GM21825 (cell line): ENCODE data around the gene CACNA1C.
"Not testable (repeated sequence)": the region's sequence is repeated elsewhere in the genome, so short reads cannot be mapped to it uniquely, and the experiment has no call there.

Experiments
- ATAC-seq: cut with Tn5 transposase; IDR thresholded peaks from one replicate; pipeline ENCODE4 v1.9.1; 2021; ENCODE audit warnings: mild to moderate bottlenecking, moderate library complexity; ENCODE audit not compliant: unreplicated experiment

Gene CACNA1C

GRCh38 chr12:2675776-2676175, 623.0 kb downstream of the CACNA1C start:
- ATAC-seq: no peak

DNA sequence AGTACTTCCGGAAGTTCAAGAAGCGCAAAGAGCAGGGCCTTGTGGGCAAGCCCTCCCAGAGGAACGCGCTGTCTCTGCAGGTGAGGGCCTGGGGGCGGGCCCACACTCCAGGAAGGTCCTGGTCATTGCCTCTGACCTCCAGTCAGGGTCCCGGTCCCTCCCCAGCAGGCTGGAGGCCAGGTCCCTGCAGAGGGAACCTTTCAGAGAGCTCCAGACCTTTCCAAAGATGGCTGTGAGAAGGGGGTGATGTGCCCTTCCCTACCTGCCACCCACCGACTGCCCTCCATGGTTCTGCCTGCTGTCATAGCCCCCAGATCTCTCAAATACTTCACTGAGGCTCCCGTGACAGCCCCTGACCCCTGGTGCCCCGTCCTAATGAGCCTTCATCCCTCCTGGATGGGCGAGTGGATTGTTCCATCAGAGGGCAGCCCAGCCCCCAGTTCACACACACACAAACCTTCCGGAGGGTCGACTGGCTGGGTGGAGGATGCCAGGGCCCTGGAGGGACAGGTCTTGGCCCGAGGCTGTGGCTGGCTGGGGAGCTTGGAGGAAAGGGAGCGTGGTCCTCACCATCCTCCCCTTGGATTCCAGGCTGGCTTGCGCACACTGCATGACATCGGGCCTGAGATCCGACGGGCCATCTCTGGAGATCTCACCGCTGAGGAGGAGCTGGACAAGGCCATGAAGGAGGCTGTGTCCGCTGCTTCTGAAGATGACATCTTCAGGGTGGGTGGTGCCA, 624.5 kb downstream of the CACNA1C start:
- no peak for ATAC-seq

GRCh38 chr12:2678426-2678825, 625.6 kb downstream of the CACNA1C start:
- no peak for ATAC-seq

DNA sequence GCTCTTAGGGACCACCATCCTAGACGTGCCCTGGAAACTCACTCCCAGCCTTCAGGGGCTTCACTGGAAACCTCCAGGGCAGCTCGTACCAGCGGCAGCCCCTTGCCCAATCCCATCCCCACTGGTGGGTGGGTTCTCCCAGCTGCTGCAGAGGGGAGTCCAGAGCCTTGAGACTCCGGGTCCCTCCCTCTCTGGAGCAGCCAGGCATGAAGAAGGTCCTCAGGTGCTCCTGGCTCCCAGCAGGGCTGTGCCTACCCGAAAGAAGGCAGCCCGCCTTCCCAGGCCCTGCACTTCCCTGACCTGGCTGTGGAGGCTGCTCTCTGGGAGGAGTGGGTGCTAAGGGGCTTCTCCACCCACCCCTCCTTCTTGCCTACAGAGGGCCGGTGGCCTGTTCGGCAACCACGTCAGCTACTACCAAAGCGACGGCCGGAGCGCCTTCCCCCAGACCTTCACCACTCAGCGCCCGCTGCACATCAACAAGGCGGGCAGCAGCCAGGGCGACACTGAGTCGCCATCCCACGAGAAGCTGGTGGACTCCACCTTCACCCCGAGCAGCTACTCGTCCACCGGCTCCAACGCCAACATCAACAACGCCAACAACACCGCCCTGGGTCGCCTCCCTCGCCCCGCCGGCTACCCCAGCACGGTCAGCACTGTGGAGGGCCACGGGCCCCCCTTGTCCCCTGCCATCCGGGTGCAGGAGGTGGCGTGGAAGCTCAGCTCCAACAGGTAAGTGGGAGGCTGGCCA, 626.5 kb downstream of the CACNA1C start:
- ATAC-seq: no peak

- no peak for ATAC-seq
These were observed 627.3 kb downstream of the CACNA1C start for GRCh38 chr12:2679816-2680675.

DNA sequence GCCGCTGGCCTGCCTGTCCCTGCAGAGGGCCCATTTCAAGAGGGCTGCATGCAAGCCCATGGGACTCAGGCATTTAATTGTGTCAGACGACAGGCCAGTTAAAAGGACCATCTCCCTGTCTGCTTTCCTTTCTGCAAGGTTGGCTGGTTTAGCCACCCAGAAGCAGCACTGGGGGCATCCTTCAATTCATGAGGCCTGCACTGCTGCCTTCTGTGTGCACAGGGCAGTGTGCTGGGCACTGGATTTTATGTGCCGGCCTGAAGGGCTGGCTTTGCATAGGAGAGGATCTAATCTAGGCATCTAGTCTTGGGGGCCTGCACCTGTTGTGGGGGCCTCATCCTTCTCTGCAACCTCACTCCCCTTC, 627.9 kb downstream of the CACNA1C start:
- ATAC-seq: no peak

DNA sequence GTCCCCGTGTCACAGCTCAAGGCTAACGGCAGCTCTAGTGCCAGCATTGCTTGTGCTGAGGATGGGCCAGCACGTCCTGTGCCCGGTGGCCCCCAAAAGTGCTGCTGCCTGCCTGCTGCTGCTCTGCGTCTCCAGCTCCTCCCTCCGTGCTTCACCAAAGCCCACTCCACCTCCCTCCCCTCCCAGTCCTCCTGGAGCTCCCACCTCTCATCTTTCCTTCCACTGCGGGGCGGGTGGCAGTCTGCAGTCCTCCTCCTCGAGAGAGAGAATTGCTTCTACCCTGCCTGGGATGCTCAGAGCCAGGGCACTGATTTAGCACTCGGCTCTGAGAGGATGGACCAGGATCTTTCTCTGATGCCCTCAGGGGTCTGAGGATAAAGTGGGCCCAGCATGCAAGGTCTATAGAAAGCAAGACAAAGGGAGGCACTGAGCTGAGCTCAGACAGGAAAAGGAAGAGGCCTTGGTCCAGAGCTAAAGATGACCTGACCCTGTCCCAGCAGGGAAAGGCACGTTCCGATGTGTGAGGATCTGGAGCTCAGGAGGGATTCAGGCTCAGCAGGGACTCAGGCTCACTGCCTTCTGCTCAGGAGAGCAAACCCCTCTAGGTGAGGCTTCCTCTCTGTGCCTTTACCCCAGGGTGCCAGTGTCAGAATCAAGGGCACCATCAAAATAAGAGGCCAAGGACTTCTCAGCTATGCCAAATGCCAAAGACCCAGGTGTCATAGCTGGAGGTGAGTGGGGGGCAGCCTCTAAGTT, 628.8 kb downstream of the CACNA1C start:
- ATAC-seq: no peak

GRCh38 chr12:2682296-2683251, 629.8 kb downstream of the CACNA1C start:
- no peak for ATAC-seq

- no peak for ATAC-seq
These were observed 630.7 kb downstream of the CACNA1C start for GRCh38 chr12:2683283-2684025.

- ATAC-seq: not testable (repeated sequence)
These were observed 631.2 kb downstream of the CACNA1C start for GRCh38 chr12:2684026-2684325.

GRCh38 chr12:2685620-2686279, 633.0 kb downstream of the CACNA1C start:
- ATAC-seq: not testable (repeated sequence)

DNA sequence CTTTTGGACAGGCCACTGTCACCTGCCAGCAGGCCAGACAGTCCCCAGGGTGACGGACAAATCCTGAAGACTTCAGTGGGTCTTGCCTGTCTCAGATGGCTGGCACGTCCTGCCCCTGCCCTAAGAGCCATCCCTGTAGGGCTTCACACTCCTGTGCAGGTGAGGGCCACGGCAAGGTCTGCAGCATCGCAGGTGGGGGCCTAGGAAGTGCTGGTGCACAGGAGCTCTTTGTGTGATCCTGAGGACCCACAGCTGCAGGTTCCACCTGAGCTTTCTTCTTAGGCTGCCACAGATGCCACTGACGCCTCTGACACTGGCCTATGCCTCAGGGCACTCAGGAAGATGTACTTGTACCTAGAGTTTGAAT, 633.5 kb downstream of the CACNA1C start:
- ATAC-seq: no peak

GRCh38 chr12:2687058-2687457, 634.3 kb downstream of the CACNA1C start:
- no peak for ATAC-seq

DNA sequence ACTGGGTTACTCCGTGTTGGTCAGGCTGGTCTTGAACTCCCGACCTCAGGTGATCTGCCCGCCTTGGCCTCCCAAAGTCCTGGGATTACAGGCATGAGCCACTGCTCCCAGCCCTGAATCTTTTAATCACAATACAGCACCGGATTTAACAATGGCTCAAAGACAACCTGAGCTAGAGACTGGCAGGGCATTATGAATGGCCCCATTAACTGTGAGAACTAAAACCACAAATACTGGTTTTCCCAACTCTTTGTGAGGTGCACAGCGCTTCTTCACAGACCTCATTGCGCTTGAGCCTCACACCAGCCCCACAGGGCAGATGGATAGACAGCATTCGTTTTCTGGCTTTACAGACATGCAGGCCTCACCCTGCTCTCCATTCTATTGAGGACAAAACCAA, 634.9 kb downstream of the CACNA1C start:
- no peak for ATAC-seq

DNA sequence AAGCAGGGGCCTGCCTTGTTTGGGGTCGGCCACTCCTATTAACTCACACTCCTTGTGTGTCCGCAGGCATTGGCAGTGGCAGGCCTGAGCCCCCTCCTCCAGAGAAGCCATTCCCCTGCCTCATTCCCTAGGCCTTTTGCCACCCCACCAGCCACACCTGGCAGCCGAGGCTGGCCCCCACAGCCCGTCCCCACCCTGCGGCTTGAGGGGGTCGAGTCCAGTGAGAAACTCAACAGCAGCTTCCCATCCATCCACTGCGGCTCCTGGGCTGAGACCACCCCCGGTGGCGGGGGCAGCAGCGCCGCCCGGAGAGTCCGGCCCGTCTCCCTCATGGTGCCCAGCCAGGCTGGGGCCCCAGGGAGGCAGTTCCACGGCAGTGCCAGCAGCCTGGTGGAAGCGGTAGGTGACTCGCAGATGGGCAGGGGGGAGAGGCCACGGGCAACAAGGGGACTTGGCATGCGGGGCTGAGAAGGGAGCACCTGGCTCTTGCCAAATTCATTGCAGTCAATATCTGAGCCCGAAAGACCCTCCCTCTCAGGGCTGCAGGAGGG, 635.7 kb downstream of the CACNA1C start:
- ATAC-seq: no peak

GRCh38 chr12:2689393-2689792, 636.6 kb downstream of the CACNA1C start:
- ATAC-seq: no peak

DNA sequence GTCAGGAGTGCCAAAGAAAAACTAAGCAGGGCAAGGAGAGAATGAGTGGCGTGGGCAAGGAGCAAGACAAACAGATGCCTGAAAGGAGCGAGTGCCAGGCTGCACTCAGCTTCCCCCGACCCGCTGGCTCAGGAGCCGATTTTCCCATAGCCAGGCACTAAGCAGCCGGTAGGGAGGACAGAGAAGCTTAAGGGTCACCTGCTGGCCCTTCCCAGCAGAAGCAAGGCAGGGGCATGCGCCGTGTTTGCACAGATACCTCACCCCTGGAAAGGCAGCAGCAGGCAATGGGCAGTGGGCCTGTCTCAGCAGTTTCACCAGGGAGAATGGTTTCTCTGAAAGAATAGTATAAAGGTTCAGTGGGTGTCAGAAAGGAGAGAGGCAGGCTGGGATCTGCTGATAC, 637.1 kb downstream of the CACNA1C start:
- no peak for ATAC-seq

DNA sequence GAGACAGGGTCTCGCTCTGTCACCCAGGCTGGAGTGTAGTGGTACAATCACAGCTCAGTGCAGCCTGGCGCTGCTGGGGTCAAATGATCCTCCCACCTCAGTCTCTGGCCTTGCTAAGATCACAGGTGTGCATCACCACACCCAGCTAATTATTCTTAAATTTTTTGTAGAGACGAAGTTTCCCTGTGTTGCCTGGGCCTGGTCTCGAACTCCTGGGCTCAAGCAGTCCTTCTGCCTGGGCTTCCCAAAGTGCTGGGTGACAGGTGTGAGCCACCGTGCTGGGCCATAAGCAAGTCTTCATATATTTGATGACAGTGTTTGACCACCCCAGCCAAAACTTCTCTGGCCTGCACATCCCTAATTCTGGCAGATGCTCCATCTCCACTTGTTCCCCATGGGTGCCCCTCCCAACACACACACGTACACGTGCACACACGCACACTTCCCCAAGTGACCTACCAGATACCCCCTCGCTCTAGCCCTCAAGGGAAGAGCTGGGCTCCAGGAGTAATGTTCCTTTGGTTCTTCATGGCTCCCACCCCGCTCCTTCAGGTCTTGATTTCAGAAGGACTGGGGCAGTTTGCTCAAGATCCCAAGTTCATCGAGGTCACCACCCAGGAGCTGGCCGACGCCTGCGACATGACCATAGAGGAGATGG, 637.7 kb downstream of the CACNA1C start:
- no peak for ATAC-seq
